ENCODE measurements around the gene MND1.

MND1 gene

GRCh38 chr4:153344131-153345011 is at the start of gene MND1:
Gene MND1, plus strand, starts transcription at chr4:153344688. Its CDS starts 50 bp downstream, at chr4:153344738.
- peak; percentile 15 to 59 for DNase-seq

- DNase-seq: no peak
These were observed 49.2 kb upstream of the MND1 start for GRCh38 chr4:153295131-153295755.

- no peak for DNase-seq
These were observed 48.3 kb upstream of the MND1 start for GRCh38 chr4:153296040-153296823.

- DNase-seq: no peak
These were observed 47.4 kb upstream of the MND1 start for GRCh38 chr4:153297116-153297515.

GRCh38 chr4:153310793-153311192 is 33.7 kb upstream of the MND1 start:
- DNase-seq: no peak

- no peak for DNase-seq
These were observed 29.6 kb upstream of the MND1 start for GRCh38 chr4:153314915-153315314.

- no peak for DNase-seq
These were observed 25.7 kb upstream of the MND1 start for GRCh38 chr4:153318696-153319320.

- no peak for DNase-seq
These were observed 21.7 kb upstream of the MND1 start for GRCh38 chr4:153322791-153323190.

GRCh38 chr4:153324046-153324445 is 20.4 kb upstream of the MND1 start:
- DNase-seq: no peak

- no peak for DNase-seq
These were observed 18.9 kb upstream of the MND1 start for GRCh38 chr4:153325558-153325957.

GRCh38 chr4:153326513-153326912 is 18.0 kb upstream of the MND1 start:
- DNase-seq: no peak

- DNase-seq: no peak
These were observed 17.2 kb upstream of the MND1 start for GRCh38 chr4:153327247-153327646.

- no peak for DNase-seq
These were observed 11.6 kb upstream of the MND1 start for GRCh38 chr4:153332936-153333335.

GRCh38 chr4:153333874-153334273 is 10.6 kb upstream of the MND1 start:
- DNase-seq: no peak

GRCh38 chr4:153335665-153336064 is 8.8 kb upstream of the MND1 start:
- DNase-seq: no peak

GRCh38 chr4:153337686-153338085 is 6.8 kb upstream of the MND1 start:
- DNase-seq: no peak

GRCh38 chr4:153341575-153342090 is 2.9 kb upstream of the MND1 start:
- no peak for DNase-seq

- DNase-seq: no peak
These were observed 1.5 kb upstream of the MND1 start for GRCh38 chr4:153342751-153343552.

GRCh38 chr4:153345012-153345981 is 809 bp downstream of the MND1 start:
- peak; percentile 2 to 24 for DNase-seq

GRCh38 chr4:153346031-153346430 is 1.5 kb downstream of the MND1 start:
- no peak for DNase-seq

- no peak for DNase-seq
These were observed 2.1 kb downstream of the MND1 start for GRCh38 chr4:153346563-153346962.

Data from NCI-H187 (cell line).